ENCODE measurements around the gene DPP6.
"Not testable (repeated sequence)": the region's sequence is repeated elsewhere in the genome, so short reads cannot be mapped to it uniquely, and the experiment has no call there.

DPP6 gene

DNA sequence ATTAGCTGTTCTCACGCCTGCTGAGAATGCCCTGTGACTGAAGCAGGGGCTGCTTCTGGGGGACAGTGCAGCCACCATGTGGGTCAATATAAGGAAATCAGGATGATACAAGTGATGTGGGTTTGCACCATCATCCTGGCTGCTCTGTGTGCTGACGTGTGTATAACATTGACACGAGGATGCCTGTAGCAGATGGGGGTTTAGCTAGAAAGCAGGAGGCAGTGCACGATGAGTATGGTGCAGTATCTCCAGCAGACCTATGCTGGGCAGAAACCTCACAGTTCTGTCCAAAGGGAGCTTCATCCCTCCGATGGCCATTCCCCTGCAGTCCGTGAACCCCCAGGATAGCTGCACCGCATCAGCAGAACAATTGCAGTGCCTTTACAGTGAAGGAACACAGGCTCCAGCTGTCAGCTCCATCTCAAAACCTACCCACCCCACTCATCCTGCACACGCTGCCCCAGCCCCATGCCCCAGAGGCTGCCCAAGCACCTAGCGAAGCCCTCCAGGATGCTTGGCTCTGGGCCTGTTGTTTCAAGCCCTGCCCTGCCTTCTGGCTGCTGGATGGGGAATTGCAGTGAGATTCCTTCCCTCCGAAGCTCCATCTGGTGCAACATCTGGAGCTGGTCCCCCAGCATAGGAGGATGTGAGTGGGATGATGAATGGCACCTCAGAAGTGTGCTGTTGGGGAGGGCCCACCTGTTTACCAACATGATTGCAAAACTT, 96.8 kb downstream of the DPP6 start:
- DNase-seq (ENCODE audit: low spot score): not testable (repeated sequence)

DNA sequence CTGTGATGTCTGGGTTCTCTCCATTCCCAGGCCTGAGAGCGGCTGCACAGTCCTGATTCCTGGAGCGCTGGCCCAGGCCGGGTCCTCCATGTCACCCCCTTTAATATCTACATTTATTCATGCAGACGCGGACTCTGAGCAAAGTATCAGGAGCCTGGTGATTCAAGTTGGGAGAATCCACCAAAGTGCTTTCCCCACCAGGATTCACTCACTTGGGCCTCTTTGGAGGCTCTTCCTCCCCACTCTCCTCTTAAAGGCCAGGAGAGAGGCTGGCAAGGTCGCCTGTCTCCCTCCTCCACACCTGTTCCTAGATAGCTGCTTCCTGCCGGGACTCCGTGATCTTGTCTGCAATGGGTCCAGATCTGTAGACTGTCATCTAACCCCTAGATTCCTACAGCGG, 98.5 kb downstream of the DPP6 start:
- not testable (repeated sequence) for DNase-seq (ENCODE audit: low spot score)

DNA sequence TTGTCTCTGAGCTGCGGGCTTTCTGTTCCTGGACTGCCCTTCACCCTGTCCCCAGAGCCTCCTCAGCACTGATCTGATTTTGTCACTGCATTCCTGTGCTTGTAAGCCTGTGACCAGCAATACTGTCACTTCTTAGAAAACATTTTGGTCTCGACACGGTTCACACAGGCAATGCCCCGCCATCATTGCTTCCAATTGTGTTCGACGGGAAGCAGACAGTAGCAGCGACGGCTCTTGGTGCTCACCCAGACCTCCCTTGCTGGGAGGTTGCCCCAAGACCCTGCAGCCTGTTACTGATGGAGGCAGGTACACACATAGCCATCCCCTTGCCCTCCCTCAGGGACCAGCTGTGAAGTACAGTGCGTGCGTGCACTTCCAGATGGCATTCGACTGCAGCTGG, 99.1 kb downstream of the DPP6 start:
- not testable (repeated sequence) for DNase-seq (ENCODE audit: low spot score)

DNA sequence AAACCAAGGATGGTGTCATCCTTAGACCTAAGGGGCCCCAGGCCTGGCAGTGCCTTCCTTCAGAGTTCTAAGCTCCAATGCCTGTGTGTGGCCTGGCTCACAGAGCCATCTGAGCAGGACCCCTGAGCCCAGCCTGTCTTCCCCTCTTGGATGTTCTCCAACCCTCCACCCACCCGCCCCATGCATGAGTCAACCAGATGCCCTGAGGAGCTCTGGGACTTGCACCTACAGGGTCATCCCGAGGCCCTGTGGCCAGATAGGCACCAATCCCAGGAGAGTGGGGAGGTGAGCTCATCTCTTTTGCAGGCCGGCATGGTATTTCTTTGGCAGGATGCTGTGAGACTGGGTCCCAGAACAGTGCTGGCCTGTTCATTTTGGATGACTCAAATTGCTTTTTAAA, 103.7 kb downstream of the DPP6 start:
- not testable (repeated sequence) for DNase-seq (ENCODE audit: low spot score)

DNA sequence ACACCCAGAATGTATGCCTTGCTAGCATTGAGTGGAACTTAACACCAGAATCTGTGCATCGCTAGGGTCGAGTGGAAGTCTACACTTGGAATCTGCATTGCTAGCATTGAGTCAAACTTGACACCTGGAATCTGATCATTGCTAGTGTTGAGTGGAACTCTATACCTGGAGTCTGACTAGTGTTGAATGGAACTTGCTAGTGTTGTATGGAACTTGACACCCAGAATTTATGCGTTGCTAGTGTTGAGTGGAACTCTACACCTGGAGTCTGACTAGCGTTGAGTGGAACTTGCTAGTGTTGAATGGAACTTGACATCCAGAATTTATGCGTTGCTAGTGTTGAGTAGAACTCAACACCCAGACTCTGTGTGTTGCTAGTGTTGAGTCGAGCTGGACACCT, 110.7 kb downstream of the DPP6 start:
- DNase-seq (ENCODE audit: low spot score): not testable (repeated sequence)

DNA sequence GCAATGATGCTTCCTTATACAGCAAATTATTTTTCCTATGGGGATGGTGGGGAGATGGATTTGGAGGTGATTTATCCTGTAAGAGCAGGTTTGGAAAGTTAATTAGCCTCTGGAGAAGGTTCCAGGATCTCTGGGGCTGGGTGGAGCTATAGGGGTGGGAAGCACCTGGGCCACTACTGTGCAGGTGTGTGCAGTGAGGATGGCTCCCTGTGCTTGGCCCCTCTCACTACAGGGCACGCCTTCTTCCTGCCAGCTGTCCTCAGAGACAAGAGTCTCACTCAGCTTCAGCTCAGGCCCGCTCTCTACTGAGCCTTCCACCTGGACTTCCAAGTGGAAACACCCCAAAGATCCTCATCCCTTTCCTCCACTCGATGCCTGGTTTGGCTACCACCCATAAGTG, 111.4 kb downstream of the DPP6 start:
- DNase-seq (ENCODE audit: low spot score): not testable (repeated sequence)

DNA sequence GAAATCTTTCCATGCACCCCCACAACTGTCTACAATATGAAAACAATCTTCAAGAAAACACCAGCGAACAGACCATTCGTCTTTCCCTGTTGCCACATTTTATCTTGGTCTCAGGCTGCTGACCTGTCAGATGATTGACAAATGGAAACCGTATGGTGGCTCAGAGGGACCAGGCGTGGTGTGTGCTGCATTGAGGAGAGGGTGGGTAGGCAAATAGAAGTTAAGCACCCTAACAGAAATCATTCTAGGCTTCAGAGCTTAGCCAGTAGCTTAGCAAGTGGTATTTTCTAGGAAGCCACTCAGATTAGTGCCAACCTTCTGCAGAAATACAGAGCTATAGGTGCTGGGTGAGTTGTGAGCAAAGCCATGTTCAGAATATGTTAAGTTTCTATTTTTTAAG, 114.9 kb downstream of the DPP6 start:
- DNase-seq (ENCODE audit: low spot score): no peak

DNA sequence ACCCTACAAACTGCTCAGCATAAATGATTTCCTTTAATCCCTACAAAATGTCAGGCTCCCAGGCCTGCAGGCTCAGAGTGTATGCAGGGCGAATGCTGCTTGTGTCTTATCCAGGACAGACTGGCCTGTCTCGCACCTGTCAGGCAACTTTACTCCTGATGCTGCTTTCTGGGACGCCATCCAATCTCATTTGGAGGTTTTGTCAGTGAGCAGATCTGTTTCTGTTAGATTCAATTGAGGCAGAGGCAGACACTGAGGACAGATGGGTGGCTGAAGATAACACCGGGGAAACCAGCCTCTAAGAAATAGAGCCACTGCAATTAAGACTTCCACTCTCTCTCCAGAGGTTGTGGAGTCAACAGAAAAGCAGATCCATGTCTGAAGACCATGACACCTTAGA, 115.6 kb downstream of the DPP6 start:
- DNase-seq (ENCODE audit: low spot score): no peak

DNA sequence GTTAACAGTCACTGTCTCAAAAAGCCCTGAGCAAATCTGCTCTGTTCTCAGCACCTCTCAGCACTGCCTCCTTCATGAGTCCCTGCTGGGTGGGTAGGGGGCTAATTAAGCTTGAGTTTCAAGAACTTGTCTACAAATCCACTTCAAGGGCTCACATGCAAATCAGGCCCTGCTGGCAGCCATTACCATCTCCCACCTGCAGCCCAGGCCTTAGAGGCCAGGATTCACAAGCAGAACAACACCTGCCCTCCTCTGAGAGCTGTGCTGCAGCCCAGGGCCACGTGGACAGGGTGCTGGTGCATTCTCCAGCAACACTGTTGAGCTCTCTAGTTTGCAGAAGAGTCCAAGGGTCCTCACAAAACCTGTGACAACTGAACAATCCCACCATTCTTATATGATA, 119.2 kb downstream of the DPP6 start:
- no peak for DNase-seq (ENCODE audit: low spot score)

DNA sequence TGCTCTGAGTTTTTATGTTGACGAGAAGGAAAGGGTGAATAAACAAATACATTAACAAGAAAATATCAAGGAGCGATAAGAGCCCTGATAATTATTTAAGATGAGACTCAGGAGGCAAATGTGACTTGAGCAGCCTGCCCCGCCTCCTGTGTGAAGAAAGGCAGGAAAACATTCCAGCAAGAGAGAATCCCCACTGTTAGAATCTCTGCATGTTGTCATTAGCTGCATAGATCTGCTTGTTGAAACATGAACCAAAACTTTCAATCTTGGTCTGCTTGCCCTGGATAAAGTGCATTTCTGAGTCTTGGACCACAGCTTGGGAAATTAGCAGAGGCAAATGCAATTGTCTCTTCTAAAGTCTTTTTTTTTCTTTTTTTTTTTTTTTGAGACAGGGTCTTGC, 120.0 kb downstream of the DPP6 start:
- no peak for DNase-seq (ENCODE audit: low spot score)

DNA sequence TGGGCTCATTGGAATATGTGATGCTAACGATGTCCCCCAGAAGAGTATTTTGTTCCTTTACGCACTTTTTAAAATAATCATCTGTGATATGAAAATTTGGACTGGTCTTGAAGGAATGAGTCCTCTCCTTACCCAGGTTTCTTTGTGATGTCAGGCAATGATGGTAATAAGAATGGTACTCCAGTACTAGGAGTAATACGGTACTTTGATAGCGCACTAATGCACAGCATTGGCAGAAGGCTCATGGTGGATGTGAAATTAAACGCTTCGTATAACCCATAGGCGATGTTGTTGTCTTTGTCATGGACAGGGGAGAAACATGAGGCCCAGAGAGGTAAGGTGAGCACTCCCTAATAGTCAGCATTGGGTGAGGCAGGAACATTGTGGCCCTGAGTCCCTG, 125.4 kb downstream of the DPP6 start:
- DNase-seq (ENCODE audit: low spot score): no peak

DNA sequence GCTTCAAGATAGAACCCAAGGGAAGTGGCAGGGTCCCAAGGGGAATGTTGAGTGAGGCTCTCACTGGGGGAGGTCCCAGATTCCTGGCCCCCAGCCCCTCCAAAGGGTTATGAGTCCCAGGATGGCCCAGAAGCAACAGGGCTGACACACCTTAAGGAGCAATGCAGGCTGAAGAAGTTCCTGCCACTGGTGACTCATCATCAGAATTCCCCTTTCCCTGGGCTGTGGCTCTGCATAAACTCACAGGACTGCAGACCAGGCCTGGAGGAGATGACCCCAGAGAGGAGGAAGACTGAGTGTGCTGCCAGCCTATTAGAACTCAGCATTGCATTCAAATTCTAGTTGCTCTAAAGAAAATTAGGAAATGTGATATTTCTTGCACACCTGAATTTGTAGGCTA, 126.7 kb downstream of the DPP6 start:
- no peak for DNase-seq (ENCODE audit: low spot score)

DNA sequence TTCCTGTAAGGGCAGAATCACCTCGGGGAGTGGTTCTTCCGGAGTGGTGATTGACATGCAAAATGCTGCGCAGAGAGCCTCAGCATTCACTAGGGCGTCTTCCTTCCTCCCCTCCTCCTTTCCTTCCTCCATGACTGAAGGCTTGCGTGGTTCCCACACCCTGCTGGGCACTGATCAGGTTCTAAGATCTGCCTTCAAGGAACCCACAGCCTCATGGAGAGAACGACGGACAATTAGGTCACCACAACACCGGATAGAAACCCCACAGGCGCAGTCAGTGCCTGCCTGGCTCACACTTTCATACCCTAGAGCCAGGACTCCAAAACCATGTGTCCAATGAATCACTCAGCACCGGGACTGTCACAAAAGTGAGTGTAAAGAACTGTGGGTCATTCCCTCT, 131.3 kb downstream of the DPP6 start:
- DNase-seq (ENCODE audit: low spot score): no peak

DNA sequence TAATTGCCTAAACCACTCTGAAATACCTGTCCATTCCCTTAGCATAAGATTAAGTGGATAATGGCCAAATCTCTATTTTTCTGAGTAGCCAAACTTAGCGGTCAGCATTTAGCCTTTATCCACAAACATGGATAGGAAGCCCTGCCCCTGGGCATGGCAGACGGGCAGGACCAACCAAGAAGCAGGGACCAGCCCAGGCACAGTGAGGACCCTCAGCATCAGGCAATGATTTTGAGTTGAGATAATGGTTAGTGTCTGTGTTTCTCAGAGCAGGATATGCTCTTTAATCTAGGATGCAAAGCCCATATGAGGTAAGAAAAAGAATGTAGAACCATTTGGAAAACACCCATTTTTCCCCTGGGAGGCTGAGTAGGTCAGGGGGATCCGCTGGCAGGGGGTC, 131.7 kb downstream of the DPP6 start:
- DNase-seq (ENCODE audit: low spot score): no peak

DNA sequence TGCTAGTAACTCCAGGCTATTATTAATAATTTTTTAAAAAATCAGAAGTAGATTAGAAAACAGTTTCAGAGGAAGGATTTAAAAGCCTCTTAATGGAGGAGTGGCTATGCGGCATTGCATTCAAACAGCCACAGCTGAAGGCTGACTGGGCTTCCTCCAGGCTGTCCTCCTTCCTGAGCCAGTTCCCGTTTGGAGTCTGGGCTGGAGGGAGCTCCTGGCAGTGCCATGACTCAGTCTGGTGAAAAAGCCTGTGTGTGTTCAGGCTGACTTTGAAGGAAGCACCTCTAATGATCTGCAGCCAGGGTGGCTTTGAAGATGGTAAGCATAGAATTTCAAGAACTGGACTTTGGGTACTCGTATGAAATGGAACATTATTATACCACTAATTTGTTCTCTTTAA, 134.6 kb downstream of the DPP6 start:
- DNase-seq (ENCODE audit: low spot score): no peak

DNA sequence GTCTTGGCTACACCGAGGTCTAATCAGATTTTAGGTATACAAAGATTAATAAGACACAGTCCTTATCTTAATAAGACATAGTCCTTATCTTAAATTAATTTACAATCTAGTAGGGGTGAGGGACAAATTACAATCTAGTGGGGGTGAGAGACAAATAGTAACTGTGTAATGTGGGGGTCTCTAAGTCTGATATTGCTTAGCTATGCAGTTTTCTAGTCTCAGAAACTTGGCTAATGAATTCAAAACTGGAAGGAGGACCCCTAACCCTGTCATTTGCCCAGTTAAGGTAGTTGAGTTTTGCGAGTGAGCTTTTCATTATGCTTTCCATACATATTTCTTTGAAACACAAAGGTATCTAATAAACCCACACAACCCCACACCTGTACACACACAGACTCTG, 136.1 kb downstream of the DPP6 start:
- DNase-seq (ENCODE audit: low spot score): no peak

DNA sequence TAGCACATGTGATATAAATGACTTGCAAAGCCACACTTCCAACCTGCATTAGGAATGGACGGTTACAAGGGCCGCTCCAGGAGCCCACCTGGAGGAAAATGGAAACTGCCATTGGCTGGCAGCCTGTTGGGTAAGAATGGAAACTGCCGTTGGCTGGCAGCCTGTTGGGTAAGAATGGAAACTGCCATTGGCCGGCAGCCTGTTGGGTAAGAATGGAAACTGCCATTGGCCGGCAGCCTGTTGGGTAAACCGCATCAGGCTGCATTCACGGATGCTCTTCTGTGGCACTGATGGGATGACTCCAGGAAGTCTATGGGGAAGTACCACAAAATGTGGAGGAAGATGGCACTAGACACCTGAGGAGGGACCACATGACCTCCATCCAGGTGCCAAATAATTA, 143.1 kb downstream of the DPP6 start:
- DNase-seq (ENCODE audit: low spot score): no peak

DNA sequence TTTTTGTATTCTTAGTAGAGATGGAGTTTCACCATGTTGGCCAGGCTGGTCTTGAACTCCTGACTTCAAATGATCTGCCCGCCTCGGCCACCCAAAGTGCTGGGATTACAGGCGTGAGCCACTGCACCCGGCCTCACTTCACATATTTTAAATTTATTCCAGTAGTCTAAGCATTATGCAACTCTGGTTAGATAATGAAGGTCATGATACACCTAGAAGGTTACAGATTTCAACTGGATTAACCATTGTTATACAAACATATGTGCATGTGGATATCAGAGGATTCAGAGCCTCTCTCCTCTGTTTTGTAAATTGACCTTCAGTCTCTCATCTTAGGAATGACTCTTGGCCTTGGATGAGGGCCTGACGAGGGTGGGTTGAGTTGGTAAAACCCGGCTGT, 146.3 kb downstream of the DPP6 start:
- DNase-seq (ENCODE audit: low spot score): no peak

DNA sequence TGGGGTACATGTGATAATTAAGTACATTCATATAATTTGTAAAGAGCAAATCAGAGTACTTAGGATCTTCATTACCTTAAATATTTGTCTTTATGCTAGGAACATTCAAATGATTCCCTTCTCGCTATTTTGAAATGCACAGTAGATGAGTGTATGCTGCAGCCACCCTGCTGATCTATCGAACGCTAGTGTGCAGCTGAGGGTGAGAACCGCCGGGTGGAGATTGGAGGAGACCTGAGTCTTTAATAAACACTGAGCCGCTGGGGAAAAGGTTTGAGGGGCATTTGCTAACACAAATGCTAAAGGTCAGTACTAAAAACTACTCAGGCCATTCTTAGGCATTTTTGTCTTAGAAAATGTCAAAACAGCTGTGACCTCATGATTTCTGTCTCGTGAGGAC, 148.0 kb downstream of the DPP6 start:
- no peak for DNase-seq (ENCODE audit: low spot score)

DNA sequence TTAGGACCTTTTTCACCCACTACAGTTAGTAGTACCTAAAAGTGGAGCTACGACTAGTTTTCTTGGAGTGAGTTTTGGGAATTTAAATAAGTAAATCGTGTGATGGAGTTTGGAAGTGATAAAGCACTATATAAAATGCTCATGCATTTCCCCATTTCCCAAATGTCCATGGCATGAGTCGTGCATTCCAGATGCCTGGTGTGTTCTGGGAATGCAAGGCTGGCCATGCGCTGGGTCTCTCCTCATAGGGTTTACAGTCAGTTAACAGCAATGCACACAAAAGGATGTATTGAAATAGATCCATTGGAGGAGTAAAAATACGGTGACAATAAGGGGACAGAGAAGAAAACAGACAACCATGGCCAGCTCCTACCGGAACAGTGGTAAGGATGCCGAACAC, 149.8 kb downstream of the DPP6 start:
- no peak for DNase-seq (ENCODE audit: low spot score)

DNA sequence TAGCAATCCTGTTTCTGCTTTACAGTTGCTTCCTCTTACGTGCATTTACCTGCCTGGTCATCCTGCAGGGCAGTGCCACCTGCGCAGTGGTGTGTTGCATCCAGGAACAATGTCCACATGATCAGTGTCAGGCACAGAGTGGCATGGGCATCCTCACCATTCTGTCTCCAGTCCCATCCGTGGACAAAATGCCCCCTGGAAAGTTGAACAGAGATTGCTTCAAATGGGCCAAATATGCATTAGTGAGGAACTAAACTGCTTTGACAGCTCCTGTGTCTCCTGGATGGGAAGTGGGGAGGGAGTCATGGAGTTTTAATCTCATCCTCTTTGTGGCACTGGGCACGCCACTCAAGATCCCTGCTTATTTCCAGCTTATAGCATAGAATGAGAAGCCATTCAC, 151.8 kb downstream of the DPP6 start:
- DNase-seq (ENCODE audit: low spot score): no peak

DNA sequence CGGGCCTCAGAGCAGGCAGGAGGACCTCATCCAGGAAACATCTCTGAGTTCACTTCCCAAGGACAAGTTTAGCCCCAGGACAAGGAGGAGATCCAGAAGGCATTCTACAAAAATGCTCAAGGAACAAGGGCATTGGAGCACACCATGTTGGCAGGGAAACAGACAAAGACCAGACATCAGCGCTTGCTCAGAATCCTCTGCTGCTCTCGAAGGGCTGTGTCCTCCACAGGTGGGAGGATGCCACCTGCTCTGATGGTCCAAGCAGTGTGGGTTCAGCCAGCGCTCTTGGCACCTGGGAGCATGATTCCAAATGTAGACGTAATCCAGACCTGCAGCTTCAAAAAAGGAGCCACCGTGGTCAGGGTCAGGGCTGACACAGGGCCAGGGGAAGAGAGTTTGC, 160.7 kb downstream of the DPP6 start:
- no peak for DNase-seq (ENCODE audit: low spot score)

DNA sequence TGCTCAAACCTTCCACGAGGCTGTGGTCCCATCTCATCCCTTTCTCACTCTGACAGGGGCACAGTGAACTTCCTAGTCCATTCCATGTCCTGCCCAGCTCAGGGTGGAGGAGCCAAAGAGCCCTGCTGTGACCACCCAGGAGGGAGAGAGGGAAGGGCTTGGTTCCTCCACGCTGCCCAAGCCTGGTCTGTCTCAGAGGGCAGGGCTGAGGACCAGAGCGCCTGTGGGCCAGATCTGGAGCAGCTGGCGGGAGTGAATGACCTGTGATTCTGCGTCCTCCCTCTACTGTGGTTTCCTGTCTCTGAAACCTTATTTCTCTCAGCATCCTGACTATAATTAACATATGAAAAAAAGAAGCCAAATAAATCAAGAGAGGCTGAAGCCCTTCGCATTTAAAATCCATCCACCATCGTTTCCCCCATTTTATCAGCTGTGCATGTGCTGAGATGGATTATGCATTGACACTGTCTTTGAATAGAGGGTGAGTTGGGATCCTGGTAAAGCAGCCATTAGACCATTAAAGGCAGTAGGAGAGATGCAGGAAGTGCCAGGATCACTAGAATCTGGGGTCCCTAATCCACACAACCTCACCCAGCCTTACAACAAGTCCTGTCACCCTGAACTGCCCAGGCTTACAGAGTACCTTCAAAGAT, 165.6 kb downstream of the DPP6 start:
- no peak for DNase-seq (ENCODE audit: low spot score)

DNA sequence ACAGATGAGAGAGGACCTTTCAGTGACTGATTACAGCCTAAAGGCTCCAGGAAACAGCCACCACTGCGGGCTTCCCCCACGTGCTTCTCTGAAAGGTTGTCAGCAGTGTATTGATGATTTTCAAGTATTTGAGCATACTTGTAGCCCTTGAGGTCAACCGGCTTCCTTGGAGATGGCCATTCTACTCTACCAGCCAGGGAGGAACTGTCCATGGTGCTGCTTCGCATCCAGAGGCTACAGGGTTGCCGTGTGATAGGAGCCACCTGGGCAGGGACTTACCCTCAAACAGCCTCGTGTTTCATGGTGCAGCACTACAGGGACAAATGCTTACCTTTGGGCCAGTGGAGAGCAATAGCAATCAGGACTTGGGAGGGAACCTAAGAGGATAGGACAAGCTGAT, 179.5 kb downstream of the DPP6 start:
- no peak for DNase-seq (ENCODE audit: low spot score)

All from left forelimb (tissue), 1 donor.